ENCODE measurements around the gene OR6J1.
"Not testable (repeated sequence)": the region's sequence is repeated elsewhere in the genome, so short reads cannot be mapped to it uniquely, and the experiment has no call there.

Gene OR6J1

DNA sequence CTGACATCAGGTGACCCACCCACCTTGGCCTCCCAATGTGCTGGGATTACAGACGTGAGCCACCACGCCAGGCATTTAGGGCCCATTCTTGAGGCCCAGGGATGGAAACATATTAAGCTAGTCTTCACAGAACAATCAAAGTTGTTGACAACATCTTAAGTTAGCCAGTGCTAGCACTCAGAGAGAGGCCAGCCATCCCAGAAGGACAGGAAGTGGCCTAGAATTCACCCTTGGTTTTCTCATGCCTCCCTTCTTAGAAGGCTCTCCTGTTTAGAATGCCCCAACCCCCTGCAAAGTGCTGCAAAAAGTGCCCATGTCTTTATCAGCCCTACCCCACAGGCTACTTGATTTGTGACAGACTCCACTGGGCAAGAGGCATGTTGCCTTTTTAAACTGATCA, 12.1 kb upstream of the OR6J1 start:
- FAIRE-seq (no peak), DNase-seq (ENCODE audit: insufficient read length, low spot score) (no peak)
- TF ChIP-seq POLR2A (IDR thresholded peaks at IDR 0.05; ENCODE audit: low read depth, low read length), result no peak
- no peak for TF ChIP-seq POU2F2 (IDR thresholded peaks at IDR 0.05; ENCODE audit: low read depth, low read length)
- TF ChIP-seq PAX5 (IDR thresholded peaks at IDR 0.05; ENCODE audit: insufficient read depth, low read length, severe bottlenecking), result no peak
- TF ChIP-seq TAF1 (IDR thresholded peaks at IDR 0.05; ENCODE audit: low read depth, low read length), result no peak
- TF ChIP-seq POLR2AphosphoS5 (IDR thresholded peaks at IDR 0.05; ENCODE audit: low read depth, low read length), result no peak
- TF ChIP-seq SPI1 (IDR thresholded peaks at IDR 0.05; ENCODE audit: low read depth, low read length), result no peak

DNA sequence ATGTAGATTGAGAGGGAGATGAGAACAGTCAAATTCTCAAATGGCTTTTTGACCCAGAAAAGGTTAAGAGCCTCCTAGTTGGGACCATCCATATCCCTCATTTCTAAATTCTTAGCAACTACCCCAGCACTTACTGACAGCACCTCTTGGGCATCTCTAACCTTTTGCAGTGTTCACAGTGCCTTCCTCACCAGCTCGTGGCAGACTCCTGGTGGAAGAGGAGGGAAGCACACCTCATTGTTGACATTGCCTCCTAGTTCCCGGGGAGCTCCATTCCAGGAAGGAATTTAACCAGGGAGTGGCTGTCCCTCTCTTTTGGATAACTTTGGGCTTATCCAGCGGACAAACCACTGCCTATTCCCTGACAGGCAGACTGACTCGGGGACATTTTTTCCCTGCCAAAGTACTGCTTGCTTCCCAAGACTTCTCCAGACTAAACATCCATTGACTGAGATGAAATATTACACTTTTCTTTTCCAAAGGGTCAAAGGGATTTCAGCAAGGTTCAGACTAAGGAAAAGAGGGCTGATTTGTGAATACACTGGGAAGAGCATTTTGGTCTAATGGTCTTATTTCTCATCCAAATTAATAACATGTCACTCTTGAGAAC, 9.0 kb upstream of the OR6J1 start:
- DNase-seq (ENCODE audit: insufficient read length, low spot score) (peak; percentile 35), FAIRE-seq (peak; percentile 56)
- TF ChIP-seq PAX5 (IDR thresholded peaks at IDR 0.05; ENCODE audit: insufficient read depth, low read length, severe bottlenecking), result no peak
- TF ChIP-seq POLR2AphosphoS5 (IDR thresholded peaks at IDR 0.05; ENCODE audit: low read depth, low read length), result no peak
- TF ChIP-seq SPI1 (IDR thresholded peaks at IDR 0.05; ENCODE audit: low read depth, low read length), result no peak
- no peak for TF ChIP-seq POU2F2 (IDR thresholded peaks at IDR 0.05; ENCODE audit: low read depth, low read length)
- no peak for TF ChIP-seq POLR2A (IDR thresholded peaks at IDR 0.05; ENCODE audit: low read depth, low read length)
- TF ChIP-seq TAF1 (IDR thresholded peaks at IDR 0.05; ENCODE audit: low read depth, low read length), result no peak

DNA sequence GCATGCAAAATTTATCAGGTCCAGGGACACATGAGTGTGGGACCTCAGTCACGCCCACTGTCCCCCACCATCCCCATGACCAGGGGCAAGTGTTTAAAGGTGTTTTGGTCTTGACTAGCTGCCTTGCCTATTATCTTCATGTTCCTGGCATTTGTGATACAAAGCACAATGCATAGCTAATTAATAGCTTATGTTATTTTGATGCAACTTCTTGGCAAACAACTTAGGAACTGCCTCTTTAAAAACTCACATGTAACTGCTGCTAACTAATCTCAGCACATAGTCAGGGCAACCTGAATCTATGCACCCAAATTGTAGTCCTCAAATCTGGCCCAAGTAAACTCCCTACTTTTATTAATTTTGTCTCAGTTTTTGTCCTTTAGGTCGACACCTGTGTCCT, 7.4 kb upstream of the OR6J1 start:
- TF ChIP-seq POLR2A (IDR thresholded peaks at IDR 0.05; ENCODE audit: low read depth, low read length) (no peak), TAF1 (IDR thresholded peaks at IDR 0.05; ENCODE audit: low read depth, low read length) (no peak), POLR2AphosphoS5 (IDR thresholded peaks at IDR 0.05; ENCODE audit: low read depth, low read length) (no peak), PAX5 (IDR thresholded peaks at IDR 0.05; ENCODE audit: insufficient read depth, low read length, severe bottlenecking) (no peak), SPI1 (IDR thresholded peaks at IDR 0.05; ENCODE audit: low read depth, low read length) (no peak), POU2F2 (IDR thresholded peaks at IDR 0.05; ENCODE audit: low read depth, low read length) (no peak)
- no peak for DNase-seq (ENCODE audit: insufficient read length, low spot score)
- FAIRE-seq, result no peak

DNA sequence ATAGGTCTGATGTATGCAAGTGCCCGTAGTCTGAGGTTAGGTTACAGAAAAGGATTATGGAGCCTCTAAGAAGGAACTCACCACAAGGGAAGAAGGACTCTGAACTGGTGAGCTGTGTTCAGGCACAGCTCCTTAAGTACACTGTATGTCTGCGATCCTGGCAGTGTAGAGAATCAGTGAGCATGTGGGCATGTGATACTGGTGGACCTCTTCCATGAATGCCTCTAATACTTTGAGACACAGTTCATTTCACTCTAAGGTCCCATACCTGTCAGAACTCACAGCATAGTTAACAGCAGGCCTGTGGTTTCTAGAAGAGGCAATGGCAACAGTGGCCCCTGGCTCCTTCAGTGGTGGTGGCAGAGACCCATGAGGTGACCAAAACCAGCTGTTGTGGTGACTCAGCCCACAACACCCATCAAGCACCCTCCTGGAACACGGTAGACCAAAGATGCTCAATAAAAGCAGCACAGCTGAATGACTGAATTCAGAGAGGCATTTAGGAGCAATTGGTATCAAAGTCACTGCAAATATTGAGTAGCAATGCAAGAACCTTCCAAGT, 6.9 kb upstream of the OR6J1 start:
- TF ChIP-seq POLR2AphosphoS5 (IDR thresholded peaks at IDR 0.05; ENCODE audit: low read depth, low read length) (peak; percentile 99), POU2F2 (IDR thresholded peaks at IDR 0.05; ENCODE audit: low read depth, low read length) (peak; percentile 99), POLR2A (IDR thresholded peaks at IDR 0.05; ENCODE audit: low read depth, low read length) (peak; percentile 100), SPI1 (IDR thresholded peaks at IDR 0.05; ENCODE audit: low read depth, low read length) (no peak)
- FAIRE-seq, result peak; percentile 72
- no peak for DNase-seq (ENCODE audit: insufficient read length, low spot score)

DNA sequence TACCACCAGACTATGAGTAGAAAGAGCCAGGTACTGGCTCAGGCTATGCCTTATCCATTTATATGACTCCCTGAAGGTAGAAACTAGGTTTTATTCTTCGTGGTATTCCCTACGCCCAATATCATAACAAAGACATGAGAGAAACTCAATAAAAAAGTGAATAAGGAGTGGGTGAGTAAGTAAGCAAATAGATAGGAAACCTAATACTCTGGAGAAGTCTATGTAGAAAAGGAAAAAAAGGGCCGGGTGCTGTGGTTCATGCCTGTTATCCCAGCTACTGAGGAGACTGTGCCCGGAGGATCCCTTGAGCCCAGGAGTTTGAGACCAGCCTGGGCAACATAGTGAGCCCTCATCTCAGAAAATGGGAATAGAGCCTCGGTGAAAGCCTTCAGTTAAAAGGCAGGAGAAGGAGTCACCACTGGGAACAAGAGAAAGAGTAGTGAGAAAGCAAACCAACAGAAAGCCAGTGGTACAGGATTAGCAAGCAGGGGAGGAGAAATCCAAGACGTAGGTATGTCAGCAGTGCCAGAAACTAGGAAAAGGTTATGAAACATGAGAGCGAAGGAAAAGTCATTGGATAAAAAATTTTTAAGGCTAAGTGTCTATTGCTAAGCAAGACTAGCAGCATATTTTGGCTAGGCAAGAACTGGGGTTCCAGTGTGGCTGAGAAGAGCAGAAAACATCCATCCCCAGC, 6.0 kb upstream of the OR6J1 start:
- DNase-seq (ENCODE audit: insufficient read length, low spot score) (no peak), FAIRE-seq (no peak)

DNA sequence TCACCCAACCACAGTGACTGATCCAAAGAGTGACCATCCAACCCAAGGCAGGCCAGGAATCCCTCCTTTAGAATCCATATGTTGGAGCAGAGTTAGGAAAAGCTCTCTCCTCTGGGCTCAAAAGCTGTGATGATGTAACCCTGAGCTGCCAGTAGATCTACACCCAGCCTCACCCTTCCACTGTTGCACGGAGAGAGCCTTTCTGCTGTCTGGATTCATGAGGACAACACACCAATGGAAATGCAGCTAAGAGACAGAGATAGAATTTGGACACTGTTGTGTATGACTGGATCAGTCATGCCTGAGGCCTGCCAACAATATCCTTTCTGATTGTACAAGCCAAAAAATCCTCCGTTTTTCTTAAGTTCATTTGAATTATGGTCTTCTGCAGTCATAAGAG, 4.4 kb upstream of the OR6J1 start:
- FAIRE-seq, result no peak
- DNase-seq (ENCODE audit: insufficient read length, low spot score), result no peak
- TF ChIP-seq POLR2AphosphoS5 (IDR thresholded peaks at IDR 0.05; ENCODE audit: low read depth, low read length), result no peak

More for the DNA sequence above, 6.0 kb upstream of the OR6J1 start:
- TF ChIP-seq PAX5 (IDR thresholded peaks at IDR 0.05; ENCODE audit: insufficient read depth, low read length, severe bottlenecking) (no peak), POU2F2 (IDR thresholded peaks at IDR 0.05; ENCODE audit: low read depth, low read length) (no peak), POLR2A (IDR thresholded peaks at IDR 0.05; ENCODE audit: low read depth, low read length) (no peak)

DNA sequence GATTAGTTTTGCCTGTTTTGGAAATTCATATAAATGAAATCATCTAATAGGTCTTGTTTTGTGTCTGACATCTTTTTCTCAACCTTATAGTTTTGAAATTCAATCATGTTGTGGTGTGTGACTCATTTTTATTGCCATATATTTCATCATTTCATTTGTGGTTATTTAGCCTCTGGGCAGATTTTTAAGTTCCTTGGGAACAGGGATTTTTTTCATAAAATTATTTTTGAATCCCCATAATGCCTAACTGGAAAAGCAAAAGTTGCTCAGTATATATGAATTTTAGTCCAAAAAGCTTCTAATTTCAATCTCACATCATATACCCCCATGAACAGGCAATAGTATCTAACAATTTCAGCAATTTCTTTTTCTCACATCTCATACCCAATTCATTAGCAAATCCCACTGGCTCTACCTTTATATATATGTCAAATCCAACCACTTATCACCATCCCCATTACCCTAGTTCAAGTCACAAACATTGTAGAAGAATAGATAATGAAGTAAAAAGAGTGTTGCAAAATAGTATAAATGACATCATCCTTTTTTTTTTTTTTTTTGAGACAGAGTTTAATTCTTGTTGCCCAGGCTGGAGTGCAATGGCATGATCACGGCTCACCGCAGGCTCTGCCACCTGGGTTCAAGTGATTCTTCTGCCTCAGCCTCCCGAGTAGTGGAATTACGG, 2.6 kb upstream of the OR6J1 start:
- no peak for DNase-seq (ENCODE audit: insufficient read length, low spot score)
- TF ChIP-seq SPI1 (IDR thresholded peaks at IDR 0.05; ENCODE audit: low read depth, low read length) (no peak), TAF1 (IDR thresholded peaks at IDR 0.05; ENCODE audit: low read depth, low read length) (no peak), POLR2AphosphoS5 (IDR thresholded peaks at IDR 0.05; ENCODE audit: low read depth, low read length) (no peak), POU2F2 (IDR thresholded peaks at IDR 0.05; ENCODE audit: low read depth, low read length) (no peak), PAX5 (IDR thresholded peaks at IDR 0.05; ENCODE audit: insufficient read depth, low read length, severe bottlenecking) (no peak), POLR2A (IDR thresholded peaks at IDR 0.05; ENCODE audit: low read depth, low read length) (no peak)
- no peak for FAIRE-seq

DNA sequence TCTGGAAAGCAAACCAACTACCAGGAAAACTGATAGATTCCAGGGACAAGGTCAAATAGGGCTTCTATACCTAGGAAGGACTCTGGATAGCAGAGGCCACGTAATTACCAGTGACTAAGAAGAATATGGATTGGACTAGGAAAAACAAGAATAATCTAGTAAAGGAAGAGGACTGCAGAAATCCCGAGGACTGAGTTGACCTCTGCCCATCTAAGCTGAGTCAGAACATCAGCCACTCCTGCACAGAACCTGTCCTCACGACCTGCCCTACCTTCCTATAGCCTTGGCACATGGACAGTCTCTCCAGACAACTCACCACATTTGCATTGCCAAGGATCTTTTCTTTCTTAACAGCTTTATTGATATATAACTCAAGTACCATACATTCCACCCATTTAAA, 2.3 kb downstream of the OR6J1 start:
- TF ChIP-seq POLR2A (IDR thresholded peaks at IDR 0.05; ENCODE audit: low read depth, low read length) (no peak), TAF1 (IDR thresholded peaks at IDR 0.05; ENCODE audit: low read depth, low read length) (no peak), PAX5 (IDR thresholded peaks at IDR 0.05; ENCODE audit: insufficient read depth, low read length, severe bottlenecking) (no peak), POU2F2 (IDR thresholded peaks at IDR 0.05; ENCODE audit: low read depth, low read length) (no peak)
- FAIRE-seq (no peak), DNase-seq (ENCODE audit: insufficient read length, low spot score) (no peak)

DNA sequence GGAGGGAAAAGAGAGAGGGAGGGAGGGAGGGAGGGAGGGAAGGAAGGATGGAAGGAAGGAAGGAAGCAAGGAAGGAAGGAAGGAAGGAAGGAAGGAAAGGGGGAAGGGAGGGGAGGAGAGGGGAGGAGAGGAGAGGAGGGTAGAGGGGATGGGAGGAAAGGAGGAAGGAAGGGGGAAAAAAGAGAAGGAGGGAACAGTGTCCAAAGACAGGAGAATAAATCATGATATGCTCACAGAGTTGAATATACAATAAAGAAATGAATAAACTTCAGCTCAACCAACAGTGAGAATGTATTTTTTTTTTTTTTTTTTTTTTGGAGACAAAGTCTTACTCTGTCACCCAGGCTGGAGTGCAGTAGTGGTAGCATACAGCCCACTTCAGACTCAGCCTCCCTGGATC, 4.0 kb downstream of the OR6J1 start:
- DNase-seq (ENCODE audit: insufficient read length, low spot score), result no peak
- no peak for FAIRE-seq
- TF ChIP-seq PAX5 (IDR thresholded peaks at IDR 0.05; ENCODE audit: insufficient read depth, low read length, severe bottlenecking) (no peak), POU2F2 (IDR thresholded peaks at IDR 0.05; ENCODE audit: low read depth, low read length) (no peak), POLR2A (IDR thresholded peaks at IDR 0.05; ENCODE audit: low read depth, low read length) (no peak), SPI1 (IDR thresholded peaks at IDR 0.05; ENCODE audit: low read depth, low read length) (no peak), TAF1 (IDR thresholded peaks at IDR 0.05; ENCODE audit: low read depth, low read length) (no peak), POLR2AphosphoS5 (IDR thresholded peaks at IDR 0.05; ENCODE audit: low read depth, low read length) (no peak)

DNA sequence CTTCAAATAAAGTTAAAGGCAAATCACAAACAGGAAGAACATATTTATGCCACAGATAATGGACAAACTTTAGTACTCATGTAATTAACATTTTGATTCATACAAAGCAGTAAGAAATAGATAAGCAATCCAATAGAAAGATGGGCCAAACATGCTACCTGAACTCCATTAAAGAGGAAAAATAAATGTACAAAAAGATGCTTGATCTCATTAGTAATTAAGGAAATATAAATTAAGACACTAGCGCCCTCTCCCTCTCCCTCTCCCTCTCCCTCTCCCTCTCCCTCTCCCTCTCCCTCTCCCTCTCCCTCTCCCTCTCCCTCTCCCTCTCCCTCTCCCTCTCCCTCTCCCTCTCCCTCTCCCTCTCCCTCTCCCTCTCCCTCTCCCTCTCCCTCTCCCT, 8.2 kb downstream of the OR6J1 start:
- not testable (repeated sequence) for DNase-seq (ENCODE audit: insufficient read length, low spot score); FAIRE-seq
